8988T (cell line): Measurements from ENCODE around the gene RNF121.
A peak's percentile ranks its signal among the peaks of the same experiment; 100 is the strongest.

Experiments
- DNase-seq: peaks from one replicate; pipeline ENCODE4 v3.0.0; 2011

RNF121 gene

DNA sequence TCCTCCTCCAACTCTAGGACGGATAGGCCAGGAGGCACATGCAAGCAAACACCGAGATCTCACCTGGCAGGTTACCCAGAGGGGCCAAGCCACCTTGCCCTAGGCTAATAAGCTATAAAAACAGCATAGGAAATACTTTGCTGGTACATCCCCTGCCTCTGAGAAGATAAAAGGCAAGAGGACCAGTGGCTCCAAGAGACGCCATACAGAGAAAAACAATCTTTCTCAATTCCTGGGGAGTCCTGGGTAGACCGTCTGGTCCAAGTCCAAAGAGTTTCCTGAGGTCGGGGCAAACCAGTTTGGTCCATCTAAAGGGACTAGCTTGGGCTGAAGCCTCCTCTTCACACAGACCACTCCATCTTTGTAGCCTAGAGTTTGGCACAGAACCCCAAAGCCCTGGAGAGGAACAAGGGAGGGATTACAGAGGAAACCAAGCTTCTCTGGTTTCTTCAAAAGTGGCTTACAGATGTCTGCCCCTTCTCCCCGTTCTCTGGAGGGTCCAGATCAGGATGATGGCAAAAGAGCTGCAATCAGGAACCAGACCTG is 111.1 kb downstream of the RNF121 start:
- DNase-seq, result no peak

DNA sequence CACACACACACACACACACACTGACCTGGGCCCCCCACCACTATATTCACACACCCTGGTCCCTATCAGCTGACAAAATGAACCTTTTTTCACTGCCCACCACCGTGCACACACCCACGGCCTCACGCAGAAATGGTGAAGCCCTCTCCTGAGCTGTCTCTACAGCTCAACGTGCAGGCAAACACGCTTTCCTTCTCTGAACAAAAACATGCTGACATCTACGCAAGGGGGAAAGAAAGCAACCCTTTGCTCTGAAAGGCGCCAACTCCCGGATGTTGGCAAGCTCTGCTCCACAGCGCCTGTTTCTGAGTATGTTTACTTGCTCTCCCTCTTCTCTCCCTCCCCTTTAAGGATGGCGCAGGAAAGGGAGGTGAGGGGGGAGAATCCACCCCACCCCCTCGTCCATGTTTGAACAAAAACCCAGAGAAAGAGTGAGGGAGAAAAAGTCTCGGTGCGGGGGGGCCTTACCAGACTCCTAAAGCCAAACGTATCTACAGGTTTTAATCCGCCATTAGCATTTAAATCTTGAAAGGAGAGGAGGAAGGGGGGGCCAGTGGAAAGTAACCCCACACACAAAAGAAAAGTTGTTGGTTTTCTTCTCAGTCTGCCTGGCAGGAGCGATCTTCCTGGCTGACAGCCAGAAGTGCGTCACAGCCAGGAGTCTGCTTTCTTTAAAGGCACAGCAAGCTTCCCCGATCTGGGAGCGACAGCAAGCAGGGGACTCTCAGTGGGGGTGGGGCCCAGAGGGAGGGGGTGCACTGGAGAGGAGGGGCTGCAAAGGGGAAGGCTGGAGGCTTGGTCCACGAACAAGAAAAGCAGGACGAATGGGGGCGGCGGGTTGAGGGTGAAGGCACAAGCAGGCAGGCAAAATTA is 111.9 kb downstream of the RNF121 start:
- peak; percentile 56 for DNase-seq

DNA sequence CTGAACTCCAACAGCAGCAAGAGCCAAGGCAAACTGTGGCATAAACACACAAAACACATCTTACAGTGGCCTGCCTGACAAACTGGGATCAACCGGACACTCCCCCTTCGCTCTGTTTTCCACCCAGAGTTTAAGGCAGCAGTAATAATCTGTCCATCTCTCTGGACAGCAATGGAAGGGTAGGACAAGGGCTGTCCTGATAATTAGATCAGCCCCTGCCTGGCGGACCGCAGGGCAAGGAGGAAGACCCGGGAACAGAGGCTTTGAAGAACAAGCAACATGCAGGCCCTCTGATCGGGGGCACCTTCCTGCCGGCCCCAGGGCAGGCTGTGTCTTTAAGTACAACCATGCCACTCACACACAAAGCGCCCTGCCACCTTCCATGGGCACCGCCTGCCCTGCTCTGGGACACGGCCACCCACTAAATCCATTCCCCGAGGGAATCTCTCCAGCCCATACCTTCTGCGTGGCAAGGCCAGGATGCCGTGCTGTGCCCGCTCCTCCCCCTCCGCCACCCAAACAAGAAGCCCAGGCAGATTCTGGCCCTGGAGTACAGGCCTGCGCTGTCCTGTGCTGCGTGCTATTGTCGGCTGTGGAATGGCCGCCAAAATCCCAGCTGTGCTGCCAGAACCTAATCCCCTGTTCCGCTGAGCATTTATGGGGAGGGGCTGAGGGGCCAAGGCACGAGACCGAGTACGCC is 112.7 kb downstream of the RNF121 start:
- peak; percentile 55 for DNase-seq

DNA sequence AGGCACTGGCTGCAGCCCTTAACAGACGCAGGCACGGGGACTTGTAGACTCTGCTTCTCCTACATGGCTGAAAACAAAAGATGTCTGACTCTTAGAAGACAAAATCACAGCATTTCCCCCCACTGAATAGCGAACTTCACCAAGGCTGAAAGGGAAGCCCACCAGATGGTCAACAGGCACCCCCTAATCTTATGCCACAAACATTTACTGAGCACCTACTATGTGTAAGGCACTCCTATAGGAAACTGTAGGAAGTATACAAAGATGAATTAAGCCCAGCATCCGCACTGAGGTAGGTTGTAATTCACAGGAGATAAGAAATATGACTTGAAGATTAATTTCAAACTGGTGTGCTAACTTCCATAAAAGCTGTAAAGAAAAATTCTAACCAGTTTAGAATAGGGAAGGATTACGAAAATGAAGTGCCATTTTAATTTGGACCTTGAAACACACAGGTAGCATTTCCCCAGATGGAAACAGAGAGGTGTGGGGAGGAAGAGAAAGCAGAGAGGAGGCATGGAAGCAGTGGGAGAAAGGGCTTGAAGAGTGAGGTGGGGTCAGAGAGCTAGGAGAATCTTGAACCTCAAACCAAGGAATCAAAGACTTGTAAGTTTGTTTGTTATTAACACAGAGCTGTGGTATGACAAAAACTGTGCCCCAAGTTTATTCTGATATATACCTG is 113.4 kb downstream of the RNF121 start:
- DNase-seq, result no peak

DNA sequence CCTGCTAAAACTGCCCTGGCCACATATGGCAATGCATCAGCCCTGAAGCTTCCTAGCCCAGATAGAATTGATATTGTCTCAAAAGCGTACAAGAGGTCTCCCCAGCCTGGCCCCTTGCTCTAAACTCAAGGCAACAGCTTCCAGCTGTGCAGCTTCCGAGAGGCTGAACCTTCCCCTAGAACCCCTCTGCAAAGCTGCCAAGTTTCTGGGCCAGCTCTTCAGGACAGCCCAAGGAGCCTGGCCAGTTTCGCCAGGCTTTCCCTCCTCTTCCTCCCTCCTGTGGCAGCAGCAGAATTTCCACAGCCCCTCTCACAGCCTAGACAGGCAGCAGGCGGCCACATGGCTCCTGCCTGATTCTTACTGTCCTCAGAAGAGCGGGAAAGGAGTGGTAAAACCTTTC is 117.0 kb downstream of the RNF121 start:
- no peak for DNase-seq
